SK-N-SH (cell line): ENCODE data around the gene DOCK4. TPM values are rescaled to one million over a fixed set of nuclear protein-coding genes. Genes with fewer than 3 reads are reported as not detected.

Experiments
- CTCF ChIA-PET: fragments of 300-600, 350-600 bp; formaldehyde crosslinking; extraction: SDS; loops from one replicate; lab custom pipeline; 2021; lab: Yijun Ruan, JAX
- POLR2A ChIA-PET: fragments of 350-600 bp; sonication (Branson Sonifier 250); formaldehyde crosslinking; extraction: SDS; loops from one replicate; lab custom pipeline; 2020; ENCODE audit warnings: antibody characterized with exemption, inconsistent platforms; lab: Yijun Ruan, JAX
- DNase-seq: peaks from one replicate; pipeline ENCODE4 v3.0.0; 2012
- H2AFZ ChIP-seq: fragments of 200-600 bp; sonication (generic); 2 replicates; pipeline ENCODE4 v1.8.1; 2016; ENCODE audit warnings: antibody characterized with exemption, mild to moderate bottlenecking, low read depth
- H3F3A ChIP-seq: fragments of 200-600 bp; sonication (generic); replicated peaks from 2 replicates; pipeline ENCODE3; 2016; ENCODE audit warnings: antibody characterized with exemption, mild to moderate bottlenecking; ENCODE audit not compliant: insufficient read depth
- H3K27ac ChIP-seq, 2 experiments: fragments of 200-500 bp in 1 of 2; fragments of 200-600 bp in 1 of 2; sonication (Bioruptor generic) in 1 of 2; sonication (generic), shearing (Covaris generic) in 1 of 2; 2 replicates each; pipeline versions ENCODE4 v1.5.1 to v1.6.1; 2014 to 2016; ENCODE audit warnings: low read depth in 2 of 2, inconsistent platforms in 1 of 2, low read length in 1 of 2, mild to moderate bottlenecking in 1 of 2, mixed read lengths in 1 of 2
- H3K27me3 ChIP-seq: fragments of 200-600 bp; sonication (generic), shearing (Covaris generic); 2 replicates; pipeline ENCODE4 v1.6.1; 2016; ENCODE audit warnings: mixed run types; ENCODE audit not compliant: insufficient read depth
- H3K36me3 ChIP-seq, 2 experiments: fragments of 200-500 bp in 1 of 2; fragments of 200-600 bp in 1 of 2; sonication (Bioruptor generic) in 1 of 2; sonication (generic) in 1 of 2; replicated peaks in 1 of 2; 2 replicates each; pipeline versions ENCODE3 to v1.5.1; 2014 to 2016; ENCODE audit warnings: low read length in 1 of 2, mild to moderate bottlenecking in 1 of 2; ENCODE audit not compliant: insufficient read depth in 2 of 2, control insufficient read depth in 1 of 2
- H3K4me1 ChIP-seq, 2 experiments: fragments of 200-500 bp in 1 of 2; fragments of 200-600 bp in 1 of 2; sonication (Bioruptor generic) in 1 of 2; sonication (generic), shearing (Covaris generic) in 1 of 2; 2 replicates each; pipeline versions ENCODE4 v1.5.1 to v1.6.1; 2014 to 2016; ENCODE audit warnings: low read depth in 1 of 2, low read length in 1 of 2, mixed run types in 1 of 2; ENCODE audit not compliant: insufficient read depth in 2 of 2, control insufficient read depth in 1 of 2
- H3K4me2 ChIP-seq: fragments of 200-600 bp; sonication (generic), shearing (Covaris generic); 2 replicates; pipeline ENCODE4 v1.6.1; 2017; ENCODE audit warnings: mixed run types
- H3K4me3 ChIP-seq, 2 experiments: fragments of 200-500 bp in 1 of 2; fragments of 200-600 bp in 1 of 2; sonication (Bioruptor generic) in 1 of 2; sonication (generic), shearing (Covaris generic) in 1 of 2; 2 replicates each; pipeline versions ENCODE4 v1.5.1 to v1.8.1; 2014 to 2016; ENCODE audit warnings: low read depth in 2 of 2, inconsistent platforms in 1 of 2, low read length in 1 of 2, mild to moderate bottlenecking in 1 of 2, mixed read lengths in 1 of 2, moderate library complexity in 1 of 2
- H3K79me2 ChIP-seq: fragments of 200-600 bp; sonication (generic); 2 replicates; pipeline ENCODE4 v1.8.1; 2017; ENCODE audit warnings: mild to moderate bottlenecking; ENCODE audit not compliant: insufficient read depth
- H3K9ac ChIP-seq: fragments of 200-600 bp; sonication (generic); 2 replicates; pipeline ENCODE4 v1.6.1; 2017; ENCODE audit warnings: mixed run types
- H3K9me2 ChIP-seq: fragments of 200-600 bp; sonication (generic); 2 replicates; pipeline ENCODE4 v1.6.1; 2017; ENCODE audit warnings: mixed run types
- H3K9me3 ChIP-seq: fragments of 200-600 bp; sonication (generic); 2 replicates; pipeline ENCODE4 v1.6.1; 2017; ENCODE audit warnings: mixed run types, mild to moderate bottlenecking, moderate library complexity
- H4K20me1 ChIP-seq: fragments of 200-600 bp; sonication (generic); 2 replicates; pipeline ENCODE4 v1.6.1; 2017; ENCODE audit warnings: mild to moderate bottlenecking, mixed run types; ENCODE audit not compliant: insufficient read depth
- CHD2 ChIP-seq: fragments of 150-350 bp; IDR thresholded peaks from 2 replicates; pipeline ENCODE4 v1.6.1; 2018; ENCODE audit warnings: low read length; ENCODE audit not compliant: partially characterized antibody
- FOXM1 ChIP-seq: IDR thresholded peaks from 2 replicates; pipeline ENCODE4 v1.4.0; 2012; ENCODE audit warnings: low read depth, mild to moderate bottlenecking
- IRF3 ChIP-seq: fragments of 150-350 bp; IDR thresholded peaks from 2 replicates; pipeline ENCODE4 v1.6.1; 2016; ENCODE audit warnings: mild to moderate bottlenecking, low read depth, low read length
- RCOR1 ChIP-seq: fragments of 150-350 bp; IDR thresholded peaks from 2 replicates; pipeline ENCODE4 v1.6.1; 2017; ENCODE audit warnings: antibody characterized with exemption, low read length
- RFX5 ChIP-seq: IDR thresholded peaks from 2 replicates; pipeline ENCODE4 v1.6.1; 2012; ENCODE audit warnings: mild to moderate bottlenecking, improper control_type of control experiment, low read length
- WGBS: methylation state at CpG from one replicate; pipeline ENCODE4 v1.1.6; 2017; ENCODE audit warnings: low lambda C conversion rate; 5-methylcytosine and 5-hydroxymethylcytosine counted together
- polyA plus RNA-seq, 3 experiments: library from polyadenylated mRNA; depleted of rRNA; stranded (reverse); fragments of >200 nt; gene quantifications; 2 replicates each; pipeline ENCODE4 v1.2.3, GENCODE V29; 2012
- TF ChIP-seq, protein P1 (sequence below): fragments of 200-600 bp; sonication (generic); IDR thresholded peaks from 2 replicates; pipeline ENCODE4 v1.6.1; 2017; ENCODE audit warnings: antibody characterized with exemption, mild to moderate bottlenecking, moderate library complexity
- TF ChIP-seq, protein P2 (sequence below): fragments of 150-350 bp; IDR thresholded peaks from 2 replicates; pipeline ENCODE4 v1.6.1; 2017; ENCODE audit warnings: antibody characterized with exemption, low read length, low read depth, borderline replicate concordance
- TF ChIP-seq, protein P3 (sequence below): IDR thresholded peaks from 2 replicates; pipeline ENCODE4 v1.6.1; 2012; ENCODE audit warnings: mild to moderate bottlenecking, low read depth, low read length, moderate library complexity

The DOCK4 gene
- polyA plus RNA-seq, 1 of the 3 experiments (the other 2 are of a cell fraction) = 8.5 TPM

DNA sequence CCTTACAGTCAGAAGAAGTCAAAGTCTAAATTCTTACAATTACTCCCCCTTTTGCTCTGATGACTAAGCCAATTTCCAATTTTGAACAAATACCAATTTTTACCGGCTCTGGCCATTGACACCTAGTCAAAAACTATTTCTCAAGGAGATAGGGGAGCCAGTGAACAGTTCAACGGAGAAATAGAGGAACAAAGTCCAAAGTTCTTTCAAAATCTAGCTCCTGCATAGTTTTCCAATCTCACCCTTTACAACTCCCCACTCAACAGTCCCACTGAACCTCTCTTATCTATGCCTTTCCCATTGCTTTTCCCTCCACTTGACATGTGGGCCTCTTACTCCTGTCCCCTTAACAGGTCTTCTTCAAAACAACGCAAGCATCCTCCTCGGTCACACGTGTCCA, 192.9 kb downstream of the DOCK4 start:
- POLR2A ChIA-PET = no interaction called here
- H3K27ac ChIP-seq = no peak overlapping the region
- H2AFZ ChIP-seq = no peak overlapping the region
- peaks cover 0 to 30% of the 10 kb centered on the region in 2 experiments; a peak in 2 of 4 replicates for H3K4me1 ChIP-seq
- H3K4me2 ChIP-seq = no peak overlapping the region
- H3K79me2 ChIP-seq = no peaks in the 10 kb centered on the region
- no peak overlapping the region for H3K9ac ChIP-seq
- TF ChIP-seq RFX5 (no peak), RCOR1 (no peak)
- no peaks in the 10 kb centered on the region for H3K36me3 ChIP-seq
- H3F3A ChIP-seq = no peaks in the 10 kb centered on the region
- 98% methylated on average over 5 of the region's 5 CpGs for WGBS
- CTCF ChIA-PET = no interaction called here
- H3K9me2 ChIP-seq = no peaks in the 10 kb centered on the region
- H3K4me3 ChIP-seq = no peak overlapping the region
- H4K20me1 ChIP-seq = no peaks in the 10 kb centered on the region
- DNase-seq = no peak
- H3K9me3 ChIP-seq = no peaks in the 10 kb centered on the region
- H3K27me3 ChIP-seq = no peaks in the 10 kb centered on the region

DNA sequence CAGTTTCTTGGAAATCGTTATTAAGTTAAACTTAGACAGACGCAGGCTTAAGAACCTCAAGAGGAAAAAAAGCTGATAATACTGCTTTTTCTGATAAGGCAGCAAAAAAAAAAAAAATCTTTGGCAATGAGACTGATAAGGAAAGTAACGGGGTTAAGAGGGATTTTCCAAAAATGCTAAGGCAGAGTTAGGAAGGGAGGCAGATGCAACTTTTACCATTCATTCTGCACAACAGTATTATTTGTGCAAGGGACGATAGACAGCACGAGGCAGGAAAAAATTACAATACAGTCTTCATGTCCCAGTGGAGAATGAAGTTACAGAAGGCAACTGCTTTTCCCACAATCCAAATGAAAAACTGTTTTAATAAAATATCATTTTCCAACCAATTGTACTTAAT, 194.0 kb downstream of the DOCK4 start:
- peaks cover 0 to 24% of the 10 kb centered on the region in 2 experiments; a peak in 2 of 4 replicates for H3K4me1 ChIP-seq
- no peaks in the 10 kb centered on the region for H3K79me2 ChIP-seq
- TF ChIP-seq, protein P1, sequence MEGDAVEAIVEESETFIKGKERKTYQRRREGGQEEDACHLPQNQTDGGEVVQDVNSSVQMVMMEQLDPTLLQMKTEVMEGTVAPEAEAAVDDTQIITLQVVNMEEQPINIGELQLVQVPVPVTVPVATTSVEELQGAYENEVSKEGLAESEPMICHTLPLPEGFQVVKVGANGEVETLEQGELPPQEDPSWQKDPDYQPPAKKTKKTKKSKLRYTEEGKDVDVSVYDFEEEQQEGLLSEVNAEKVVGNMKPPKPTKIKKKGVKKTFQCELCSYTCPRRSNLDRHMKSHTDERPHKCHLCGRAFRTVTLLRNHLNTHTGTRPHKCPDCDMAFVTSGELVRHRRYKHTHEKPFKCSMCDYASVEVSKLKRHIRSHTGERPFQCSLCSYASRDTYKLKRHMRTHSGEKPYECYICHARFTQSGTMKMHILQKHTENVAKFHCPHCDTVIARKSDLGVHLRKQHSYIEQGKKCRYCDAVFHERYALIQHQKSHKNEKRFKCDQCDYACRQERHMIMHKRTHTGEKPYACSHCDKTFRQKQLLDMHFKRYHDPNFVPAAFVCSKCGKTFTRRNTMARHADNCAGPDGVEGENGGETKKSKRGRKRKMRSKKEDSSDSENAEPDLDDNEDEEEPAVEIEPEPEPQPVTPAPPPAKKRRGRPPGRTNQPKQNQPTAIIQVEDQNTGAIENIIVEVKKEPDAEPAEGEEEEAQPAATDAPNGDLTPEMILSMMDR = no peak
- no peak for TF ChIP-seq RCOR1
- no peak for TF ChIP-seq IRF3
- TF ChIP-seq, protein P2, sequence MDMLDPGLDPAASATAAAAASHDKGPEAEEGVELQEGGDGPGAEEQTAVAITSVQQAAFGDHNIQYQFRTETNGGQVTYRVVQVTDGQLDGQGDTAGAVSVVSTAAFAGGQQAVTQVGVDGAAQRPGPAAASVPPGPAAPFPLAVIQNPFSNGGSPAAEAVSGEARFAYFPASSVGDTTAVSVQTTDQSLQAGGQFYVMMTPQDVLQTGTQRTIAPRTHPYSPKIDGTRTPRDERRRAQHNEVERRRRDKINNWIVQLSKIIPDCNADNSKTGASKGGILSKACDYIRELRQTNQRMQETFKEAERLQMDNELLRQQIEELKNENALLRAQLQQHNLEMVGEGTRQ = no peak
- TF ChIP-seq, protein P3, sequence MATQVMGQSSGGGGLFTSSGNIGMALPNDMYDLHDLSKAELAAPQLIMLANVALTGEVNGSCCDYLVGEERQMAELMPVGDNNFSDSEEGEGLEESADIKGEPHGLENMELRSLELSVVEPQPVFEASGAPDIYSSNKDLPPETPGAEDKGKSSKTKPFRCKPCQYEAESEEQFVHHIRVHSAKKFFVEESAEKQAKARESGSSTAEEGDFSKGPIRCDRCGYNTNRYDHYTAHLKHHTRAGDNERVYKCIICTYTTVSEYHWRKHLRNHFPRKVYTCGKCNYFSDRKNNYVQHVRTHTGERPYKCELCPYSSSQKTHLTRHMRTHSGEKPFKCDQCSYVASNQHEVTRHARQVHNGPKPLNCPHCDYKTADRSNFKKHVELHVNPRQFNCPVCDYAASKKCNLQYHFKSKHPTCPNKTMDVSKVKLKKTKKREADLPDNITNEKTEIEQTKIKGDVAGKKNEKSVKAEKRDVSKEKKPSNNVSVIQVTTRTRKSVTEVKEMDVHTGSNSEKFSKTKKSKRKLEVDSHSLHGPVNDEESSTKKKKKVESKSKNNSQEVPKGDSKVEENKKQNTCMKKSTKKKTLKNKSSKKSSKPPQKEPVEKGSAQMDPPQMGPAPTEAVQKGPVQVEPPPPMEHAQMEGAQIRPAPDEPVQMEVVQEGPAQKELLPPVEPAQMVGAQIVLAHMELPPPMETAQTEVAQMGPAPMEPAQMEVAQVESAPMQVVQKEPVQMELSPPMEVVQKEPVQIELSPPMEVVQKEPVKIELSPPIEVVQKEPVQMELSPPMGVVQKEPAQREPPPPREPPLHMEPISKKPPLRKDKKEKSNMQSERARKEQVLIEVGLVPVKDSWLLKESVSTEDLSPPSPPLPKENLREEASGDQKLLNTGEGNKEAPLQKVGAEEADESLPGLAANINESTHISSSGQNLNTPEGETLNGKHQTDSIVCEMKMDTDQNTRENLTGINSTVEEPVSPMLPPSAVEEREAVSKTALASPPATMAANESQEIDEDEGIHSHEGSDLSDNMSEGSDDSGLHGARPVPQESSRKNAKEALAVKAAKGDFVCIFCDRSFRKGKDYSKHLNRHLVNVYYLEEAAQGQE = no peak
- TF ChIP-seq RFX5 = no peak
- TF ChIP-seq FOXM1 = no peak
- TF ChIP-seq CHD2 = no peak
- TF ChIP-seq, all 33 proteins: peak for 0
- no peaks in the 10 kb centered on the region for H3K36me3 ChIP-seq
- DNase-seq = no peak
- POLR2A ChIA-PET = interaction anchor here (0.8 kb wide), 1 partner anchor 8 kb away, joined by 3 read pairs; no protein-coding TSS in a partner anchor
- H3K4me2 ChIP-seq = no peak overlapping the region
- H3K9me3 ChIP-seq = no peaks in the 10 kb centered on the region
- no peaks in the 10 kb centered on the region for H4K20me1 ChIP-seq
- H2AFZ ChIP-seq = no peak overlapping the region
- no peaks in the 10 kb centered on the region for H3K27me3 ChIP-seq
- H3F3A ChIP-seq = no peaks in the 10 kb centered on the region
- CTCF ChIA-PET = interaction anchor here (0.5 to 1.7 kb wide), 5 partner anchors 8 to 249 kb away, joined by 3 to 5 read pairs (median 3); no protein-coding TSS in a partner anchor
- peak overlapping the region in 1 of 2 experiments; percentile 51; a peak in 1 of 4 replicates for H3K27ac ChIP-seq
- H3K9me2 ChIP-seq = no peaks in the 10 kb centered on the region
- no peak overlapping the region for H3K9ac ChIP-seq
- no peak overlapping the region for H3K4me3 ChIP-seq
- 84% methylated on average over 5 of the region's 5 CpGs for WGBS
